COLO829 (cell line): Measurements from ENCODE around the gene KCND2.

Experiments
- DNase-seq: peaks from one replicate; pipeline ENCODE4 v3.0.0; 2012; ENCODE audit warnings: low spot score

Gene KCND2

DNA sequence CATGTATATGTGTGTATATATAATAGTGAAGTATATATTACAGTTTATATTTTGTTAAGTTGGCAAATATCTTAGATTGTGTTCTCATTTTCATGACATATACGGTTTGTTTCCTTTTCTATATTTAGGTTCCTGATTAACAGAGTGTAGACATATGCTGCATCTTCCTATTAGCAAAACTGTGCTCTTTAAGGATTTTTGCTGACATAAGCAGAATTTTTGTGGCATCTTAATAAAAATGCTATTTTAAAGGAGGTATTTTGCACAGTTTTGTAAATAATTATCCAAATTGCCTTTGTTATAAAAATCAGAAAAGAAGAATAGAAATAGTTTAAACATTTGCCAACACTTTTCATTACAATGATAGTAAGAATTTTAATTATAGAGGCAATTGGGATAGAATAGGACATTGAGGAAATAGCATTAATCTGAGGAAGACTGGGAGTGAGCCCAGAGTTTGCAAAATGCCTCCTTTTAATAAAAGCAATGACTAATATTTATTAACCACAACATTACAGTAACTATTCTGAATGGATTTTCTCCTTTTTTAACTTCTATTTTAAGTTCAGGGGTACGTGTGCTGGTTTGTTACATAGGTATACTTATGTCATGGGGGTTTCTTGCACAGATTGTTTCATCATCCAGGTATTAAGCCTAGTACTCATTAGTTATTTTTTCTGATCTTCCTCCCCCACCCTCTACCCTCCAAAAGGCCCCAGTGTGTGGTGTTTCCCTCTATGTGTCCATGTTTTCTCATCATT is 38.2 kb downstream of the KCND2 start:
- no peak for DNase-seq

GRCh38 chr7:120320218-120320961 is 47.4 kb downstream of the KCND2 start:
- DNase-seq, result no peak

DNA sequence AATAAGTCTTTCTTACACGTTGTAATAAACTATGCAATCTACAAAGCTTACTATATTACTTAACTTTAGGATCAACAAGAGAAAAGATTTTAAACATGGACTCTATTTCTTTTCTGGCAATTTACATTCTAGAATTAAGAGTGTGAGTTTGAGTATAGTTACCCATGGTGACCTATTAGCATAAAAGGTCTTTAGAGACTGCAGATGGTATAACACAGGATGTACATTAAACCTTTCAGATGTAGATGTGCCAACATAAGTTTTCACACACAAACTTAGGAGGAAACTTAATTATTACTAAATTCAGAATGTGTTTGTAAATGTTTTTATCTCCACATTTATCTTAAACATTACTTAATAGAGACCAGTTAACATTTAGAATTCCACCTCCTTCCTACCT is 54.1 kb downstream of the KCND2 start:
- DNase-seq, result no peak

- no peak for DNase-seq
Measured at GRCh38 chr7:120332433-120332832, 59.5 kb downstream of the KCND2 start.

DNA sequence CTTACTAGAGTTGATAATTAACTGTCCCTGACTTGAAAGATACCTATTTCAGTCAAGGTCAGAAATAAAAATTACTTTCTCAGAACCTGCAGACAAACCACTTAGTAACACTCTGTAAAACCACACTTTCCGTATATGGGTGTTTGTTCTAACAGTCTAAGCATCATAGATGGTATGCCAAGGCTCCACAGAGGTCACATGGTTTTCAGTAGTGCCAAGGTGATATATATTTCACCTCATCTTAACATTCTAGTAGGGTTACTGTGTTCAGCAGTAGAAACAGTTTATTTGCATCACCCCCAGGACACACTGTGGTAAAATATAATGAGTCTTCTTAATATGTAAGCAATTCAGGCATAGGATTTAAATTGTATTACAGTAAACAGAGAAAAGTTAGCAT is 61.5 kb downstream of the KCND2 start:
- DNase-seq, result no peak

GRCh38 chr7:120337308-120337907 is 64.4 kb downstream of the KCND2 start:
- peak; percentile 4 for DNase-seq

DNA sequence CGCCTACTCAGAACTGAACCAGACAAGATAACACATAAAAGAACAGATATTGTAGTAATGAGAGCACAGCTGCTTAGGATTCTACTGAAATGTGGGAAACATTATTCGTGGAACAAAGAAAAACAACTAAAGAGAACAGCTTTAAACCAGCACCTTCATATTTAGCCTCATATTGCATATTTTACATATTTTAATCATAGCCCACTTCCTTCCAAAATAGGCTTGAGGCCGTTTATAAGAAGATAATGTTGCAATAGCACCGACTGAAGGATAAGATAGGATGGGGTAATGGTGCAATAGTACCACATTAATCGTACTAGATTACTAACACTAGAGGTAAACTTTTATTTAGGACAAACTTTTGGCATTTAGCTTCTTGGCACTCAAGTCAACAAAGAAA is 71.3 kb downstream of the KCND2 start:
- DNase-seq, result no peak

DNA sequence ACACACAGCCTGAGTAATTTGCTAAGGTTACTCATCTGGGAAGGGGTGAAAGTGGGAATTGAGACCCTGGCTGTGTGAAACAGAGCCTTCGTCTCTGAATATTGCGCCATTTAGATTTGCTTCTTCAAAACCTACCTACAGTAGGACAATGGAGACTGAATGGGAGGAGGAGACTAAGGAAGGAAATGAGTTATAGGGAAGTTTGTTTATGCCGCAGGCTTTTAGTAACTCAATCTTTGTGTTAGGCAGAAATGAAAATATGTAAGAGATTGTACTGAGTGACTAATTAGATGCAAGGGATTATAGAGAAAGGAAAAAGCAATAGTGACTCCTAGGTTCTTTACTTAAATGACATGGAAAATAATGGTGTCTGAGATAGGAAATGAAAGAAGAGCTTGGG is 80.2 kb downstream of the KCND2 start:
- DNase-seq, result no peak

GRCh38 chr7:120360918-120361317 is 87.9 kb downstream of the KCND2 start:
- DNase-seq, result no peak

- no peak for DNase-seq
Measured at GRCh38 chr7:120363414-120363813, 90.4 kb downstream of the KCND2 start.

DNA sequence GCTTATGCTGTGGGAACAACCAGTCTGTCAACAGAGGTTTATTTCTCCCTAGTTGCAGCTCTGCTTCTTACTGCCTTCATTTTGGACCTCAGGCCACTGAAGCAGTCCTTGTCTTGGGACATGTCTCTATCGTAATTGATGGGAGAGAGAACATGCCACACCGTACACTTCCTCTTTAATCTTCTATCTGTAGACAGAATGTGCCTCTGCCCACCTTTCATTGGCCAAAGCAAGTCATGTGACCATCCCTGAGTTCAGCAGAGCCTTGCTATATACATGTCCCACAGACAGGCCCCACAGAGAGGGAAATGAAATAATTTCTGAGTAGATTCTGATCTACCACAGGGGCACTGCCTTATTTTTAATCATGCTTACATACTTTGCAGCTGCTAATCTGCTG is 98.0 kb downstream of the KCND2 start:
- no peak for DNase-seq

DNA sequence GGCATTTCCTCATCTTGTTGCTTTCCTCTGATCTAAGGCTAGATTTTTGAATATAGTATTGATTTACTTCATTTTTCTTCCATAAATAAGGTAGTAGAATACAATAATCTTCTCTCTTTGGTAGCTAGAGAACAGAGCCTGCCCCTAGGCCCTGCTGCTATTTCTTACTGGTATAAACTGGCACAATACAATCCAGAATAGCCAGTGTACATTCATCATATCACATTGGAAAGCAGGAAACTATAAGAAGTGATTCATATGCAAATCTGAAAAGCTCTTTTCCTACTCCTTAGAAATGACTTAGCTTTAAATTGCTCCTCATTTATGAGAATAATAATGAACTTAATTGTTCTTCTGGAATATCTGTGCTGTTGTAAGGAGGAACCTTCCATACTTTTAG is 100.2 kb downstream of the KCND2 start:
- DNase-seq, result no peak

DNA sequence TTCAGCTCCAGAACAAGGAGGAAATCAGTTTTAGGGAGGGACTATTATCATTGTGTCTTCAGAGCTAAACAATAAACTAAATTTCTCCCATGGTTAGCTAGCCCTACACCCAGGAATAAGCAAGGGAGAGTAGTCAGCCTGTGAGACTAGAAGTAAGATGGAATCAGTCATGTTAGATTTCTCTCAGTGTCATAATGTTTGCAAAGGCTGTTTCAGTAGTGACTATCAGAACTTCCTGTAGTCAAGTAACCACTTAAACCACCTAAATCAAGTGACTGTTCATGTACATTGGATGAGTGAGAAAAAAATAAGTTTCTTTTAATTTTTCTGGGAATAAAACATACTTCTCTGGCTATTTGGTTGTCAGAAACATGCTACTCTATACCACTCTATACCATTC is 121.6 kb downstream of the KCND2 start:
- no peak for DNase-seq

DNA sequence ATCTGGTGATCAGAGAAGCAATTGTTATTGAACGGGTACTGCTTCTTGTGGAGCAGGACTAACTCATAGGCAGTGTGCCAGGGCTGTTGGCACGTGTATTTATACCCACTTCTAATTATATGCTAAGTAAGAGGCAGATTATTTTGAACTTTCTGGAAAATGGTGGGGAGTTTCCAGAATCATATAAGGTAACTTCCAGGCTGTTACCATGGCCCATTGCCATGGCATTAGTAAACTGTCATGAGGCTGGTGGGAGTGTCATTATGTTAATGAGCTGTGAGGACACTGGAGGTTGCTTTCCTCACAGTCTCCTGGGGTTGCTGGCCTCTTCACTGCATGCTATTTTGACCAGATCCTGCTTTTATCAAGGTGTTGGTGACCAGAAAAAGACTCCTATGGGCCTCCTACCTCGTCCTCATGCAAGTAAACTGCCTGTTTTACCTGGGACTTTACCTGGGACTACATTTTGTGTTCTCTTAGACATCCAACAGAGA is 122.6 kb downstream of the KCND2 start:
- DNase-seq, result no peak

GRCh38 chr7:120398284-120399000 is 125.5 kb downstream of the KCND2 start:
- no peak for DNase-seq

DNA sequence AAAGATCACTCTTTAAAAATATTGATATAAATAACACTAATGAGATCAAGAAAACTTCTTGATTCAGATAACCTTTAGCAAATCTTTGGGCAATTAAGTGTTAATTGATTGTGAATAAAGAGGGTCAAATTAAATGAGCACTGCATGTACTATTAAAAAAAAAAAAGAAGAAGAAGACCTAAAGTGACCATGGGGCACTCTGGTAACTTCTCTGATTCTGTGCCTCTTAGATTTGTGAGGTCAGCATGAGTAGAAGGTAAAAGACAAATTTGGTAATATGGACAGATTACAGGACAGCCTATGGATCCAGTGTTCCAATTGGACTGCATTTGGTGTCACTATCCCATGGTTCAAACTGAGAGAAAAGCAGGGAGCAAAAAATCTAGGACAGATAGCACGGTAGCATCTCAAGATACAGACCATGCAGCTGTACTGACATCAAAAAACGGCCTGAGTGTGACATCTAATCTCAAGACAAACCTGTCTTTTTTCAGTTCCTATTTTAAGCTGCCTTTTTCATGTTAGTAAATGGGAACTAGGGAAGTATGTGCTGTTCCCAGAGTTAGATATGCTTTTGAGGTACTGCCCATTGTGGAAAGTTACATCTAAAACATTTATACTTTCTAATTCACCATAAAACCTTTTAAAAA is 128.0 kb downstream of the KCND2 start:
- no peak for DNase-seq

DNA sequence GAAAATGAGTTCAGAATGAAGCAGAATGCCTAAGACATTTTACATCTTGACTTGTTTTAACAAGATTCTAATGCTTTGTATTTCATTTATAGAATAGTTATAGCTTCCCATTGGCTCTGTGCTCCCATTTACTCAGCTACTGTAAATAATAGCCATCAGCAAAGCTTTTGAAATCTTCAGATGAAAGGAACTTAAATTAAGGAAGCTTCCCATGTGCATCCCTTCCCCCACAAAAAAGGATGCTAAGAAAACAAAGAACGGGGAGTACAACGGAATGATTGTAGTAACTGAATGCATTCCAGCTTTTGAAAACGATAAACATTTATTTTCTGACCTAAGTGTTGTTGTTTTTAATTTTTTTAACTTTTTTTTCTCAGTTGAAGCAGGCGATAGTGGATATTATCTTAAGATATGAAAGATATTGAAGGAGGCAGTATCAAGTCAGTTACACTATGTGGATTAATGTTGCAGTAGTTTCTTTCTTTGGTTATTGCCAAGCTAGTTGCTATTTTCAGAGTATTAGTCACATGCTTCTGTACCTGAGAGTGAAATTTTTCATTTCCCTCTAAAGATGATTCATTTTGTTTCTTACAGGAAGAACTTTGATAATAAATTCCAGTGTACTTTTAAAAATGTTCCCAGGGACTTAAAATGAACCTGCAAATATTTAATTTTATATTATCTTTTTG is 129.2 kb downstream of the KCND2 start:
- DNase-seq, result no peak

DNA sequence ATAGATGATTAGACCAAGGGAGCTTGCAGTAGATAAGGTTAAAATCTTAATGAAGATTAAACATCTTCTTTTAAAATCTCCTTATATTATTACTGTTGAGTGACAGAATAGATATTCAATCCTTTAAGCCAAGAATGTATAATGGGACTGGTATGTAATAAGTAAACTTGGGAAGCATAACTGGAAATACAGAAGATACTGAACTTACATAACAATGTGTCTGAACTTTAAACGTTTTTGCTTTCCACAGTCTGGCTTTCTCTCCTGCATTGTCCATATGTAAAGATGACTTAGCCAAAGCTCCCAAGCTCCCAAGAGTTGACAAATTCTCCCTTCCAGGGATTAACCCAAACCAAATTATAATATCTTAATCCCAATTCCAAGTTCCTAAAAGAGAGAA is 129.8 kb downstream of the KCND2 start:
- DNase-seq, result no peak

DNA sequence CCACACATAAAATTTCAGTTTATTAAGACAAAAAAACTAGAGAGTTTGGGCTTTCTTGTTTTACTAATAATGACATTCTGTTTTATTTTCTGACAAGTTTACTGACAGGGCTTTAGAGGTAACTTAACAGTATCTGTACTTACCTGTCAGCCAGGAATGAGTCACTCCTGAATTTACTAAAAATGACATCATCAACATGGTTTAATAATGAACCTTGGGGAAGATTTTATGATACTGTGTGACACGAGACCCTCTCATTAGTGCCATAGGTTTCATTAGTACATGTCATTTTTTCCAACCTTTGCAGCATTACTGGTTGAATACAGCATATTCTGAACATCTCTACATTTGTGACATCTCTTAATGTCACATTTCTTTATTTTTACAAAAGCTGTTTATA is 131.1 kb downstream of the KCND2 start:
- DNase-seq, result no peak

DNA sequence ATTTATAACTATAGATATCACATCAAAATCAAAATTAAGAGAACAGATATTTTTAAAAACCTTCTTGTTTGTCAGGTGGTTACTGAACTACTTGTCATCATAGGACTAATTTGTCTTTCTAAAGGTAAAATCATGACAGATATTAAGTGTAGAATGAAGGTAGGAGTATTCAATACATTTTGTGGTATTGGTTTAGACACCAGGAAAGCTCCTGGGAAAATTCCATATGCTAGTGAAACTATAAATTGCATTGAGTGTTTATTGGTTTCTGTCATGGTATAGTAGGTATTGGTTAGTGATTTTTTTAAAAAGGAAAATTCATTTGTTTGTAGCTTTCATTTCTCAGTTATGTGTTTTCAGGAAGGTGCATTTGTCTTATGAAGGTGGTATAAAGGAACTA is 132.7 kb downstream of the KCND2 start:
- DNase-seq, result no peak

GRCh38 chr7:120407010-120407409 is 134.0 kb downstream of the KCND2 start:
- no peak for DNase-seq
